ENCODE data around the gene MRPL39. TPM values are rescaled to one million over a fixed set of nuclear protein-coding genes. Genes with fewer than 3 reads are reported as not detected.

The MRPL39 gene
- total RNA-seq, 1 donor from 2014 or later: 32.5 TPM

DNA sequence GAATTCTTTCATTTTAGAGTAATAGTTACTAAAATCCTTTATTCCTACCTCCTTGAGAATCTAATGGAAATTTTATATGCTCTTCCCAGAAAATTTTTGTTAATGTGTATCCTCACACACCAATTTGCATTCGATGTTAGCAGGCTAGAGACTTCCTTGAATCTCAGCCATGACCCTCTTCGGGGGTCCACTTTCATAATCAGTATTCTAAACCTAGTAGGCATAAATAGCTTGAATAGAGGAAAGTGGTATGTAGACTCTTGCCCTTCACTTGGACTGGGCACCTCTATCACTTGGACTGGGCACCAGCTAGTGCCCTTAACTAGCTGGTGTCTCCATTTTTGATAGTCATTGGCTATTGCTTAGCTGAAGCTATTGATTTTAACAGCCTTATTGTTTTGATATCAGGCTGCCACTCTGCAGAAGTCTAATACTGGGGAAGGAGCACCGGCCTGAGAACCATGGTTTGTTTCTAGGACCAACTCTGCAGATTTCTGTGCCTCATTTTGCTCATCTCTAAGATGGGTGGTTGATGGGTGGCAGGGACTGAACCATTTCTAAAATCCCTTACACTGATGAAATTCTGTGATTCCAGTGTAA is 42.8 kb downstream of the MRPL39 start:
- Histone ChIP-seq H3K4me1 (ENCODE audit: insufficient read depth, low read length) (peaks cover 35% of the 10 kb centered on the region), H3K27ac (ENCODE audit: low read depth, low read length) (no peak overlapping the region), H3K27me3 (ENCODE audit: insufficient read depth, low read length) (no peaks in the 10 kb centered on the region), H2AFZ (ENCODE audit: low read depth, low read length) (no peak overlapping the region), H4K20me1 (ENCODE audit: insufficient read depth, low read length) (no peaks in the 10 kb centered on the region), H3K9me3 (ENCODE audit: insufficient read depth, low read depth, low read length) (no peaks in the 10 kb centered on the region), H3K4me2 (ENCODE audit: low read length) (peak overlapping the region; percentile 87), H3K79me2 (ENCODE audit: insufficient read depth, low read length) (peaks cover 63% of the 10 kb centered on the region), H3K36me3 (ENCODE audit: insufficient read depth, low read length) (peaks cover 19% of the 10 kb centered on the region), H3K4me3 (ENCODE audit: insufficient read depth, low read depth, low read length) (no peak overlapping the region), H3K9ac (ENCODE audit: low read length) (no peak overlapping the region)
- FAIRE-seq (no peak), DNase-seq (ENCODE audit: low read depth) (no peak)
- Mint-ChIP-seq H3K4me1 (ENCODE audit: low read depth, unreplicated experiment) (peaks cover 31% of the 10 kb centered on the region), H3K36me3 (ENCODE audit: low read depth, unreplicated experiment) (peaks cover 2% of the 10 kb centered on the region), H3K9me3 (ENCODE audit: unreplicated experiment) (no peaks in the 10 kb centered on the region), H3K27ac (ENCODE audit: unreplicated experiment) (no peak overlapping the region), H3K27me3 (ENCODE audit: low read depth, unreplicated experiment) (no peaks in the 10 kb centered on the region), H3K4me3 (ENCODE audit: unreplicated experiment) (no peak overlapping the region)
- TF ChIP-seq EZH2 (IDR thresholded peaks at IDR 0.05; ENCODE audit: insufficient read depth, low read length): no peak
- TF ChIP-seq, protein P1, sequence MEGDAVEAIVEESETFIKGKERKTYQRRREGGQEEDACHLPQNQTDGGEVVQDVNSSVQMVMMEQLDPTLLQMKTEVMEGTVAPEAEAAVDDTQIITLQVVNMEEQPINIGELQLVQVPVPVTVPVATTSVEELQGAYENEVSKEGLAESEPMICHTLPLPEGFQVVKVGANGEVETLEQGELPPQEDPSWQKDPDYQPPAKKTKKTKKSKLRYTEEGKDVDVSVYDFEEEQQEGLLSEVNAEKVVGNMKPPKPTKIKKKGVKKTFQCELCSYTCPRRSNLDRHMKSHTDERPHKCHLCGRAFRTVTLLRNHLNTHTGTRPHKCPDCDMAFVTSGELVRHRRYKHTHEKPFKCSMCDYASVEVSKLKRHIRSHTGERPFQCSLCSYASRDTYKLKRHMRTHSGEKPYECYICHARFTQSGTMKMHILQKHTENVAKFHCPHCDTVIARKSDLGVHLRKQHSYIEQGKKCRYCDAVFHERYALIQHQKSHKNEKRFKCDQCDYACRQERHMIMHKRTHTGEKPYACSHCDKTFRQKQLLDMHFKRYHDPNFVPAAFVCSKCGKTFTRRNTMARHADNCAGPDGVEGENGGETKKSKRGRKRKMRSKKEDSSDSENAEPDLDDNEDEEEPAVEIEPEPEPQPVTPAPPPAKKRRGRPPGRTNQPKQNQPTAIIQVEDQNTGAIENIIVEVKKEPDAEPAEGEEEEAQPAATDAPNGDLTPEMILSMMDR (IDR thresholded peaks at IDR 0.05; ENCODE audit: insufficient read depth, low read depth, low read length): no peak

DNA sequence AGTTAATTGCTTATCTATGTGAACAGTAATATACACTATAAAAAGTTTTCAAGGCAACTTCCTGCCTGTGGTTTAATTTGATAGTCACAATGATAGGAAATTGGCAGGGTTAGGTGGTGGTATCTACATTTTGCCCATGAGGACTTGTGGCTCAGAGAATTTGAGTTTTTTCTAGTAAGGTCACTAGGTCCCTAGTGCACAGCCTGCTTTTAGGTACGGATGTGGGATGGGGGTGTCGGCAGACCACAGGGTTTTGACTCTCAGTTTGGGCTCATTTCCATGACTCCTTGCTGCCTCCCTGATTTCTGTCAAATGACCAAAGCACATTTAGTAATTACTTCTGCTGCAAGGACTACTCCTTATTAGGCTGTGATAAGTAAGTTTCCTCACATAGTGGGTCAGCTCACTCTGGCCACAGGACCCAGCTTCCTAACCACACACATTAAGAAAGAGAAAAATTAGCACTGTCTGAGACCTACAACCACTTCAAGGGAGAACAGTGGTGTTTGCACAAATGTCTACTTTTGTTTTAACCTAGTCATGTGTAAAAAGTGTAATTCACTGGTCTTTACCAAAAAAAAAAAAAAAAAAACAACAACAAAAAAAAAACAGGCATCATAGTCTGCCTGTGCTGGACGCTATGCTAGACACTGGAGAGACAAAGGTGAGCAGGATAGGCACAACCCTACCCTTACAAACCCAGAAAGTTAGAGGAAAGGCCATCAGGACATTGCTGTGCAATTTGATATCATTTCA is 43.7 kb downstream of the MRPL39 start:
- H3K27me3 Mint-ChIP-seq (ENCODE audit: low read depth, unreplicated experiment): no peaks in the 10 kb centered on the region
- FAIRE-seq (no peak), DNase-seq (ENCODE audit: low read depth) (peak; percentile 57)
- H3K27me3 ChIP-seq (ENCODE audit: insufficient read depth, low read length): no peaks in the 10 kb centered on the region
- H3K4me1 Mint-ChIP-seq (ENCODE audit: low read depth, unreplicated experiment): peaks cover 27% of the 10 kb centered on the region
- no peaks in the 10 kb centered on the region for H4K20me1 ChIP-seq (ENCODE audit: insufficient read depth, low read length)
- H2AFZ ChIP-seq (ENCODE audit: low read depth, low read length): no peak overlapping the region
- no peak overlapping the region for H3K4me3 Mint-ChIP-seq (ENCODE audit: unreplicated experiment)
- H3K9ac ChIP-seq (ENCODE audit: low read length): peak overlapping the region; percentile 87
- no peaks in the 10 kb centered on the region for H3K9me3 ChIP-seq (ENCODE audit: insufficient read depth, low read depth, low read length)
- H3K36me3 Mint-ChIP-seq (ENCODE audit: low read depth, unreplicated experiment): peaks cover 5% of the 10 kb centered on the region
- peak overlapping the region; percentile 79 for H3K4me3 ChIP-seq (ENCODE audit: insufficient read depth, low read depth, low read length)
- peaks cover 19% of the 10 kb centered on the region for H3K36me3 ChIP-seq (ENCODE audit: insufficient read depth, low read length)
- H3K4me1 ChIP-seq (ENCODE audit: insufficient read depth, low read length): peaks cover 29% of the 10 kb centered on the region
- H3K9me3 Mint-ChIP-seq (ENCODE audit: unreplicated experiment): peaks cover 3% of the 10 kb centered on the region
- TF ChIP-seq, protein P1 (IDR thresholded peaks at IDR 0.05; ENCODE audit: insufficient read depth, low read depth, low read length): no peak
- no peak for TF ChIP-seq EZH2 (IDR thresholded peaks at IDR 0.05; ENCODE audit: insufficient read depth, low read length)
- H3K79me2 ChIP-seq (ENCODE audit: insufficient read depth, low read length): peaks cover 59% of the 10 kb centered on the region
- H3K27ac Mint-ChIP-seq (ENCODE audit: unreplicated experiment): no peak overlapping the region
- H3K27ac ChIP-seq (ENCODE audit: low read depth, low read length): peak overlapping the region; percentile 14
- H3K4me2 ChIP-seq (ENCODE audit: low read length): peak overlapping the region; percentile 87

DNA sequence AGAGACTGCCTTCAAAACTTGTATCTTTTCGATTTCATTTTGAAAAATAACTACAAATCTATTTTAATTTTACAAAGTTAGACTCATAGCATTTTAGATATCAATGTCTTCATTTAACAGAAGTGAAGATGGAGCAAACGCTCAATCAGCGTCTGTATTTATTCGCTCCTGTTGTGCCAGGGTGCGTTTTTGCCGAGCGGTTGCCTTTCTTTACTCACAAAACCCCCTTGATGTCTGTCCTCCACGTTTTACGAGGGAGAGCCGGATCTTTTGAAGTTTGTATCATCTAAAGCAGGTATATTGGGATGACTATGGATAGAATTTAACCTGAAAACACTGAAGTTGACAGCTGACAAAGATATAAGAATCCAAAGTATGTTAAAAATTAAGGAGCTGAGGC is 44.6 kb downstream of the MRPL39 start:
- TF ChIP-seq, protein P1 (IDR thresholded peaks at IDR 0.05; ENCODE audit: insufficient read depth, low read depth, low read length): no peak
- no peak for TF ChIP-seq EZH2 (IDR thresholded peaks at IDR 0.05; ENCODE audit: insufficient read depth, low read length)
- no peak for DNase-seq (ENCODE audit: low read depth)
- H3K27ac Mint-ChIP-seq (ENCODE audit: unreplicated experiment): no peak overlapping the region
- no peaks in the 10 kb centered on the region for H3K27me3 Mint-ChIP-seq (ENCODE audit: low read depth, unreplicated experiment)
- Histone ChIP-seq H3K79me2 (ENCODE audit: insufficient read depth, low read length) (peaks cover 56% of the 10 kb centered on the region), H3K9ac (ENCODE audit: low read length) (peak overlapping the region; percentile 87), H2AFZ (ENCODE audit: low read depth, low read length) (peak overlapping the region; percentile 90), H3K27ac (ENCODE audit: low read depth, low read length) (peak overlapping the region; percentile 76), H3K9me3 (ENCODE audit: insufficient read depth, low read depth, low read length) (no peaks in the 10 kb centered on the region), H3K4me1 (ENCODE audit: insufficient read depth, low read length) (peaks cover 21% of the 10 kb centered on the region), H3K27me3 (ENCODE audit: insufficient read depth, low read length) (no peaks in the 10 kb centered on the region), H3K4me2 (ENCODE audit: low read length) (peak overlapping the region; percentile 87), H4K20me1 (ENCODE audit: insufficient read depth, low read length) (no peaks in the 10 kb centered on the region), H3K36me3 (ENCODE audit: insufficient read depth, low read length) (peaks cover 19% of the 10 kb centered on the region), H3K4me3 (ENCODE audit: insufficient read depth, low read depth, low read length) (peak overlapping the region; percentile 79)
- H3K9me3 Mint-ChIP-seq (ENCODE audit: unreplicated experiment): peaks cover 3% of the 10 kb centered on the region
- H3K4me1 Mint-ChIP-seq (ENCODE audit: low read depth, unreplicated experiment): peaks cover 19% of the 10 kb centered on the region
- peak overlapping the region; percentile 84 for H3K4me3 Mint-ChIP-seq (ENCODE audit: unreplicated experiment)
- no peak for FAIRE-seq
- H3K36me3 Mint-ChIP-seq (ENCODE audit: low read depth, unreplicated experiment): peaks cover 5% of the 10 kb centered on the region
